HepG2 (cell line): ENCODE data around the gene HCFC2. TPM values are rescaled to one million over a fixed set of nuclear protein-coding genes. Genes with fewer than 3 reads are reported as not detected.
A peak's percentile ranks its signal among the peaks of the same experiment; 100 is the strongest.

ENCODE experiments used
- ATAC-seq: fragments of 200-7000 bp; cut with Tn5 transposase; 3 replicates; pipeline ENCODE4 v1.9.1; 2020; ENCODE audit warnings: mild to moderate bottlenecking, moderate library complexity
- BruUV-seq: library from RNA; stranded (reverse); fragments of 400-500 nt; replicated peaks from 2 replicates; lab custom pipeline; 2021; lab: Mats Ljungman, UMichigan
- CTCF ChIA-PET: fragments of 300-600 bp; formaldehyde crosslinking; extraction: SDS; loops from one replicate; lab custom pipeline; 2021; ENCODE audit warnings: low total read pairs, inconsistent platforms, low intra/inter-chr PET ratio; lab: Yijun Ruan, JAX
- POLR2A ChIA-PET: fragments of 350-600 bp; sonication (Branson Sonifier 250); formaldehyde crosslinking; loops from one replicate; lab custom pipeline; 2020; ENCODE audit warnings: antibody characterized with exemption, inconsistent platforms; lab: Yijun Ruan, JAX
- DNase-seq: peaks from one replicate; pipeline ENCODE4 v3.0.0-alpha.2; 2015; ENCODE audit warnings: low spot score
- FAIRE-seq: peaks from 3 replicates; lab custom pipeline; 2011; peaks lifted over from hg19 to GRCh38; lab: Jason Lieb, UNC
- H2AFZ ChIP-seq: one replicate; pipeline ENCODE4 v1.6.1; 2011; ENCODE audit warnings: low read length, inconsistent platforms
- H3K27ac ChIP-seq: fragments of 300-600 bp; 3 replicates; pipeline ENCODE4 v1.8.0; 2011; ENCODE audit warnings: mixed run types, mild to moderate bottlenecking, mixed read lengths, low read length, inconsistent platforms; ENCODE audit not compliant: insufficient read depth; ENCODE audit errors: extremely low read length
- H3K27me3 ChIP-seq, 2 experiments: fragments of 200-600 bp in 1 of 2; 2 replicates in 1 of 2; 3 replicates in 1 of 2; pipeline versions ENCODE4 v1.6.0 to v1.8.0; 2011; ENCODE audit warnings: low read length in 2 of 2, mild to moderate bottlenecking in 2 of 2, moderate library complexity in 2 of 2, inconsistent platforms in 1 of 2; ENCODE audit not compliant: insufficient read depth in 2 of 2, control insufficient read depth in 1 of 2
- H3K36me3 ChIP-seq, 2 experiments: fragments of 200-600 bp in 1 of 2; replicated peaks in 1 of 2; 2 replicates in 1 of 2; 3 replicates in 1 of 2; pipeline versions ENCODE4 v1.5.1 to v1.8.0; 2011; ENCODE audit warnings: low read length in 2 of 2, inconsistent platforms in 1 of 2; ENCODE audit not compliant: insufficient read depth in 2 of 2, control insufficient read depth in 1 of 2
- H3K4me1 ChIP-seq: 2 replicates; pipeline ENCODE4 v1.5.1; 2012; ENCODE audit warnings: low read length, inconsistent platforms; ENCODE audit not compliant: insufficient read depth
- H3K4me2 ChIP-seq: 2 replicates; pipeline ENCODE4 v1.6.0; 2011; ENCODE audit warnings: low read depth, low read length, inconsistent platforms
- H3K4me3 ChIP-seq, 3 experiments: fragments of 200-600 bp in 1 of 3; sonication (generic), shearing (Covaris generic) in 1 of 3; replicated peaks in 1 of 3; 2 replicates each; pipeline ENCODE4 v1.5.1; 2011 to 2016; ENCODE audit warnings: low read length in 3 of 3, inconsistent platforms in 2 of 3, low read depth in 2 of 3, mild to moderate bottlenecking in 2 of 3, control low read depth in 1 of 3, mixed read lengths in 1 of 3; ENCODE audit not compliant: insufficient read depth in 1 of 3
- H3K79me2 ChIP-seq: one replicate; pipeline ENCODE4 v1.6.1; 2011; ENCODE audit warnings: low read length, inconsistent platforms; ENCODE audit not compliant: insufficient read depth
- H3K9ac ChIP-seq: 2 replicates; pipeline ENCODE4 v1.6.0; 2011; ENCODE audit warnings: mild to moderate bottlenecking, low read depth, low read length, inconsistent platforms; ENCODE audit not compliant: insufficient read depth
- H3K9me3 ChIP-seq: 2 replicates; pipeline ENCODE4 v1.5.1; 2012; ENCODE audit warnings: mild to moderate bottlenecking, low read length
- H4K20me1 ChIP-seq: 2 replicates; pipeline ENCODE4 v1.6.0; 2011; ENCODE audit warnings: inconsistent platforms, mild to moderate bottlenecking, low read length, moderate library complexity; ENCODE audit not compliant: insufficient read depth
- ARID3A ChIP-seq: IDR thresholded peaks from 2 replicates; pipeline ENCODE4 v1.6.1; 2012; ENCODE audit warnings: low read depth, low read length, improper control_type of control experiment
- DRAP1 ChIP-seq: IDR thresholded peaks from 2 replicates; pipeline ENCODE4 v1.6.1; 2016; ENCODE audit warnings: missing genetic modification reagents, missing compliant biosample characterization
- HOXA7 ChIP-seq: sonication (generic); formaldehyde crosslinking; IDR thresholded peaks from 2 replicates; pipeline ENCODE4 v1.8.1; 2022; ENCODE audit warnings: mild to moderate bottlenecking, missing genetic modification reagents, moderate library complexity
- MAFF ChIP-seq: IDR thresholded peaks from 2 replicates; pipeline ENCODE4 v1.6.1; 2011; ENCODE audit warnings: low read depth, low read length, improper control_type of control experiment
- MAFK ChIP-seq, 2 experiments: IDR thresholded peaks in 1 of 2; conservative IDR thresholded peaks in 1 of 2; 2 replicates each; pipeline ENCODE4 v1.6.1; 2011; ENCODE audit warnings: improper control_type of control experiment in 2 of 2, low read length in 2 of 2
- SOX5 ChIP-seq: IDR thresholded peaks from 2 replicates; pipeline ENCODE4 v1.6.1; 2016; ENCODE audit warnings: borderline replicate concordance
- ZBTB38 ChIP-seq: sonication (generic); formaldehyde crosslinking; IDR thresholded peaks from 2 replicates; pipeline ENCODE4 v1.5.1; 2020; ENCODE audit warnings: mild to moderate bottlenecking, missing genetic modification reagents
- ZMAT3 ChIP-seq: sonication (generic); formaldehyde crosslinking; conservative IDR thresholded peaks from 2 replicates; pipeline ENCODE4 v1.7.0; 2021; ENCODE audit warnings: missing genetic modification reagents
- ZNF18 ChIP-seq: sonication (generic); formaldehyde crosslinking; IDR thresholded peaks from 2 replicates; pipeline ENCODE4 v1.8.0; 2022; ENCODE audit warnings: mild to moderate bottlenecking, missing genetic modification reagents; ENCODE audit not compliant: insufficient replicate concordance
- ZNF598 ChIP-seq: sonication (generic); formaldehyde crosslinking; IDR thresholded peaks from 2 replicates; pipeline ENCODE4 v1.5.1; 2020; ENCODE audit warnings: mild to moderate bottlenecking, missing genetic modification reagents, borderline replicate concordance
- ZNF776 ChIP-seq: sonication (generic); formaldehyde crosslinking; IDR thresholded peaks from 2 replicates; pipeline ENCODE4 v1.4.0; 2020; ENCODE audit warnings: mild to moderate bottlenecking, missing genetic modification reagents
- ZSCAN30 ChIP-seq: sonication (generic); formaldehyde crosslinking; IDR thresholded peaks from 2 replicates; pipeline ENCODE4 v1.5.0; 2020; ENCODE audit warnings: mild to moderate bottlenecking, missing genetic modification reagents
- WGBS: methylation state at CpG from one replicate; pipeline ENCODE4 v1.1.6; 2017; ENCODE audit warnings: low lambda C conversion rate; 5-methylcytosine and 5-hydroxymethylcytosine counted together
- in situ Hi-C: cut with HindIII; loops from 2 replicates; pipeline ENCODE4 v1.10.0; 2017; ENCODE audit warnings: low pct_unique_long_range_greater_than_20kb; ENCODE audit not compliant: extremely low pct_ligation_motif_present
- intact Hi-C: fragments of 100-400 bp; cut with micrococcal nuclease; formaldehyde crosslinking; loops from one replicate; pipeline ENCODE4 v1.10.0; 2022; ENCODE audit not compliant: unreplicated experiment
- polyA plus RNA-seq, 8 experiments: library from polyadenylated mRNA; depleted of rRNA in 3 of 8; stranded (reverse) in 7 of 8; unstranded in 1 of 8; fragments of >200 nt; fragmentation: Illumina TruSeq in 4 of 8; extraction: Trizol in 4 of 8; gene quantifications; 2 replicates each; pipeline versions ENCODE4 v1.2.1 to v1.2.3, GENCODE V29; 2011 to 2016; ENCODE audit warnings: low read depth in 4 of 8, missing spikeins in 1 of 8, mixed read lengths in 1 of 8; ENCODE audit not compliant: insufficient read depth in 1 of 8
- total RNA-seq, 5 experiments: library from RNA; depleted of rRNA; stranded (reverse); fragments of >200 nt; fragmentation: Illumina TruSeq; extraction: Trizol; gene quantifications; 2 replicates each; pipeline ENCODE4 v1.2.3, GENCODE V29; 2016; ENCODE audit warnings: low read depth in 1 of 5
- TF ChIP-seq, protein P1 (sequence below): sonication (generic); formaldehyde crosslinking; IDR thresholded peaks from 2 replicates; pipeline ENCODE4 v1.4.0; 2020; ENCODE audit warnings: missing genetic modification reagents

HCFC2 gene
- total and polyA plus RNA-seq, 2 of the 13 experiments (the other 11 are each of a cell fraction or from before 2014, with no cell fraction given), result 3.7 to 4.9 TPM

- H3K4me1 ChIP-seq, result peaks cover 35% of the 10 kb centered on the region
- peak overlapping the region; percentile 74 for H3K4me2 ChIP-seq
- H3K9me3 ChIP-seq, result no peaks in the 10 kb centered on the region
- POLR2A ChIA-PET, result interaction anchor here (1.2 to 2.9 kb wide), 4 partner anchors 17 to 969 kb away, joined by 3 to 22 read pairs (median 10); partner anchors contain the start of genes TDG and WASHC4
- WGBS, result 92% methylated on average over 7 of the region's 7 CpGs
- no peak for DNase-seq
- H3K4me3 ChIP-seq, result 0 out of 6 replicates have a peak overlapping the region, but pooled peaks of 1 of the 3 experiments have one; percentile 60
- CTCF ChIA-PET, result no interaction called here
- no TSS peak for BruUV-seq
- peak overlapping the region; percentile 69 for H3K9ac ChIP-seq
- no peaks in the 10 kb centered on the region for H4K20me1 ChIP-seq
- ATAC-seq, result no peak
- peaks cover 0 to 4% of the 10 kb centered on the region in 2 experiments; a peak in 2 of 5 replicates for H3K27me3 ChIP-seq
- in situ Hi-C loops, result no loop called here
- H2AFZ ChIP-seq, result no peak overlapping the region
- H3K36me3 ChIP-seq, result no peaks in the 10 kb centered on the region
- no peak for FAIRE-seq
- peaks cover 14% of the 10 kb centered on the region for H3K79me2 ChIP-seq
- no peak for TF ChIP-seq DRAP1 (CRISPR knock-in tag)
- TF ChIP-seq ARID3A, result no peak
- no peak for TF ChIP-seq MAFF
- TF ChIP-seq SOX5 (CRISPR knock-in tag), result no peak
- TF ChIP-seq ZNF776 (CRISPR knock-in tag), result no peak
- TF ChIP-seq ZMAT3, result peak; percentile 1; the same call in 1 of the 2 replicates
- 0 out of 2 replicates have a peak, but pooled peaks have one; percentile 15 for TF ChIP-seq ZSCAN30 (CRISPR knock-in tag)
- no peak for TF ChIP-seq HOXA7 (CRISPR knock-in tag)
- TF ChIP-seq MAFK (conservative IDR thresholded peaks at IDR 0.05 in 1 of 2, IDR thresholded peaks at IDR 0.05 in 1 of 2; ENCODE audit: low read length in 2 of 2), result no peak
- TF ChIP-seq ZNF598, result no peak
- peak; percentile 52; the same call in 1 of the 2 replicates for TF ChIP-seq ZBTB38 (CRISPR knock-in tag)
- no peak for TF ChIP-seq ZNF18 (CRISPR knock-in tag)
- TF ChIP-seq, protein P1, sequence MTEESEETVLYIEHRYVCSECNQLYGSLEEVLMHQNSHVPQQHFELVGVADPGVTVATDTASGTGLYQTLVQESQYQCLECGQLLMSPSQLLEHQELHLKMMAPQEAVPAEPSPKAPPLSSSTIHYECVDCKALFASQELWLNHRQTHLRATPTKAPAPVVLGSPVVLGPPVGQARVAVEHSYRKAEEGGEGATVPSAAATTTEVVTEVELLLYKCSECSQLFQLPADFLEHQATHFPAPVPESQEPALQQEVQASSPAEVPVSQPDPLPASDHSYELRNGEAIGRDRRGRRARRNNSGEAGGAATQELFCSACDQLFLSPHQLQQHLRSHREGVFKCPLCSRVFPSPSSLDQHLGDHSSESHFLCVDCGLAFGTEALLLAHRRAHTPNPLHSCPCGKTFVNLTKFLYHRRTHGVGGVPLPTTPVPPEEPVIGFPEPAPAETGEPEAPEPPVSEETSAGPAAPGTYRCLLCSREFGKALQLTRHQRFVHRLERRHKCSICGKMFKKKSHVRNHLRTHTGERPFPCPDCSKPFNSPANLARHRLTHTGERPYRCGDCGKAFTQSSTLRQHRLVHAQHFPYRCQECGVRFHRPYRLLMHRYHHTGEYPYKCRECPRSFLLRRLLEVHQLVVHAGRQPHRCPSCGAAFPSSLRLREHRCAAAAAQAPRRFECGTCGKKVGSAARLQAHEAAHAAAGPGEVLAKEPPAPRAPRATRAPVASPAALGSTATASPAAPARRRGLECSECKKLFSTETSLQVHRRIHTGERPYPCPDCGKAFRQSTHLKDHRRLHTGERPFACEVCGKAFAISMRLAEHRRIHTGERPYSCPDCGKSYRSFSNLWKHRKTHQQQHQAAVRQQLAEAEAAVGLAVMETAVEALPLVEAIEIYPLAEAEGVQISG (CRISPR knock-in tag), result no peak
- no peak overlapping the region for H3K27ac ChIP-seq
- intact Hi-C loops, result loop anchor here (5.0 to 10.0 kb wide), 2 partner anchors 149 to 174 kb away; partner anchors contain the start of gene TDG
These were observed 74.4 kb downstream of the HCFC2 start for GRCh38 chr12:104138797-104139152.
